HG02798 (cell line): Measurements from ENCODE around the gene AGAP3.

ENCODE experiments used
- ATAC-seq: cut with Tn5 transposase; IDR thresholded peaks from one replicate; pipeline ENCODE4 v1.9.1; 2021; ENCODE audit warnings: mild to moderate bottlenecking; ENCODE audit not compliant: unreplicated experiment, poor library complexity

The AGAP3 gene

DNA sequence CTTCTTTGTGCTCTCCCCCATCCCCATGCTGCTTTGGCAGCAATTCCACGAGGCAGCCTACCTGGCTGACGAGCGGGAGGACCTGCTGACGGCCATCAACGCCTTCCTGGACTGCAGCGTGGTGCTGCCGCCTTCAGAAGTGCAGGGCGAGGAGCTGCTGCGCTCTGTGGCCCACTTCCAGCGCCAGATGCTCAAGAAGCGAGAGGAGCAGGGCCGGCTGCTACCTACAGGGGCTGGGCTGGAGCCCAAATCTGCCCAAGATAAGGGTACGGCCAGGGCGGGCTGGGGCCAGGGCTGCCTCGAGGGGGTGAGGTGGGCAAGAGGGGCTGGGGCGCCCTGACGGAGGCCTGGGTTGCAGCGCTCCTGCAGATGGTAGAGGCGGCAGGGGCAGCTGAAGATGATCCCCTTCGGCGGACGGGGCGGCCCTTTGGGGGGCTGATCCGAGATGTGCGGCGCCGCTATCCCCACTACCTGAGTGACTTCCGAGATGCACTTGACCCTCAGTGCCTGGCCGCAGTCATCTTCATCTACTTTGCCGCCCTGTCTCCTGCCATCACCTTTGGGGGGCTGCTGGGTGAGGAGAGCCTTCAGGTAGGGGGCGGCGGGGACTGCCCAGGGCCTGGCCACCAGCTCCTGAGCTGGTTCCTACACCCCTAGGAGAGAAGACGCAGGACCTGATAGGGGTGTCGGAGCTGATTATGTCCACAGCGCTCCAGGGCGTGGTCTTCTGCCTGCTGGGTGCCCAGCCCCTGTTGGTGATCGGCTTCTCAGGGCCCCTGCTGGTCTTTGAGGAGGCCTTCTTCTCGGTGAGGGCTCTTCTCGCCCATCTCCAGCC lies 15.0 kb upstream of the AGAP3 start:
- ATAC-seq = no peak

DNA sequence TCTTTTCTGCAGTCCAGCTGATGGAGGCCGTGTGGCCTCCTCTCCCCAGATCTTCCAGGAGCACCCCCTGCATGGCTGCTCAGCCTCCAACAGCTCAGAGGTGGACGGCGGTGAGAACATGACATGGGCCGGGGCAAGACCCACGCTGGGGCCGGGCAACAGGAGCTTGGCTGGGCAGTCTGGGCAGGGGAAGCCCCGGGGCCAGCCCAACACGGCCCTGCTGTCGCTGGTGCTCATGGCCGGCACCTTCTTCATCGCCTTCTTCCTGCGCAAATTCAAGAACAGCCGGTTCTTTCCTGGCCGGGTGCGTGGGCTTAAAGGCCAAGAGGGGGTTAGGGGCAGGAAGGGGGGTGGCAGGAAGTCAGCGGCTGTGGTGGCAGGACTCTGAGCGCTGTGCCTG lies 12.3 kb upstream of the AGAP3 start:
- no peak for ATAC-seq

DNA sequence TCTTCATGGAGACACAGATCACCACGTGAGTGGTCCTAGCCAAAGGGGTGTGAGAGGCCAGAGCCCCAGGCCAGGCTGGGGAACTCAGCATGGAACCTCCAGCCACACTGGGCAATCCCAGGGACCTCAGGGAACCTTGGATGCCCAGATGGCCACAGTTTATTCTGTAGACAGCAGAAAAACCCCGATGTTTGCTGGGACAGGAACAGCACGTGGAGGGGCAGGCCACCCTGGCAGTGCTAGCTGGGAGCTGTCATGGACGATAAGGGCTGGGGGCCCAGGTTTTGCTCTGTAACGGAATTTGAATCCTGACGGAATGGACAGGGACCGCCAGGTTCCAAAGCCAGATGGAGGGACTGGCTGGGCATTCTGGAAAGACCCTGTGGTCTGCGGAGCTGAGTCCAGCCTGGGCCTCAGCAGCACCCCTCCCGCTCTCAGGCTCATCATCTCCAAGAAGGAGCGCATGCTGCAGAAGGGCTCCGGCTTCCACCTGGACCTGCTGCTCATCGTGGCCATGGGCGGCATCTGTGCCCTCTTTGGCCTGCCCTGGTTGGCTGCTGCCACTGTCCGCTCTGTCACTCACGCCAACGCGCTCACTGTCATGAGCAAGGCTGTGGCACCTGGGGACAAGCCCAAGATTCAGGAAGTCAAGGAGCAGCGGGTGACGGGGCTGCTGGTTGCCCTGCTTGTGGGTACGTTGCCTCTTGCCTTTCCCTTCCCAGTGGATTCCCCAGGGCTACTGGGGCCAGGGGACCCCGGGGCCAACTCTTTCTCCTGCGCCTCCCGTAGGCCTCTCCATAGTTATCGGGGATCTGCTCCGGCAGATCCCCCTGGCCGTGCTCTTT lies 11.2 kb upstream of the AGAP3 start:
- ATAC-seq = no peak

DNA sequence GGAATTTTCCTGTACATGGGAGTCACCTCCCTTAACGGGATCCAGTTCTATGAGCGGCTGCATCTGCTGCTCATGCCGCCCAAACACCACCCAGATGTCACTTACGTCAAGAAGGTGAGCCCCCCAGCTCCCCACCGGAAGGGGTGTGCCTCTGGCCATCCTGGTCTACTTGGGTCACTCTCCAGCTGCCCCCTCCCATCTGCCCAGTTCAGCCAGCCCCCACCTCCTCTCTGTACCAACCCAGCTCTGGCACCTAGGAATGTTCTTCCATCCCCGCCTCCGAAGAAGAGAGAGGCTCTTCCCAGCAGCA lies 10.7 kb upstream of the AGAP3 start:
- ATAC-seq = no peak

DNA sequence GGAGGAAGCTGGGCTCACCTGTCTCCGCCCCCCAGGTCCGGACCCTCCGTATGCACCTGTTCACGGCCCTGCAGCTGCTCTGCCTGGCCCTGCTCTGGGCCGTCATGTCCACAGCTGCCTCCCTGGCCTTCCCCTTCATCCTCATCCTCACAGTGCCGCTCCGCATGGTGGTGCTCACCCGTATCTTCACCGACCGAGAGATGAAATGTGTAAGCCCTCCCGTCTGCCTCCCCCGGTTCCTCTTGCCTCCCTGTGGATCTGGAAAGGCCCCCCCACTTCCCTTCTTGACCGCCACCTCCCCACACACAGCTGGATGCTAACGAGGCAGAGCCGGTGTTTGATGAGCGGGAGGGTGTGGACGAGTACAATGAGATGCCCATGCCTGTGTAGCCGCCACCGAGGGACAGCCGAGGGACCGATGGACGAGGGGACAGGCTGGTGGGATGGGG lies 10.3 kb upstream of the AGAP3 start:
- no peak for ATAC-seq

DNA sequence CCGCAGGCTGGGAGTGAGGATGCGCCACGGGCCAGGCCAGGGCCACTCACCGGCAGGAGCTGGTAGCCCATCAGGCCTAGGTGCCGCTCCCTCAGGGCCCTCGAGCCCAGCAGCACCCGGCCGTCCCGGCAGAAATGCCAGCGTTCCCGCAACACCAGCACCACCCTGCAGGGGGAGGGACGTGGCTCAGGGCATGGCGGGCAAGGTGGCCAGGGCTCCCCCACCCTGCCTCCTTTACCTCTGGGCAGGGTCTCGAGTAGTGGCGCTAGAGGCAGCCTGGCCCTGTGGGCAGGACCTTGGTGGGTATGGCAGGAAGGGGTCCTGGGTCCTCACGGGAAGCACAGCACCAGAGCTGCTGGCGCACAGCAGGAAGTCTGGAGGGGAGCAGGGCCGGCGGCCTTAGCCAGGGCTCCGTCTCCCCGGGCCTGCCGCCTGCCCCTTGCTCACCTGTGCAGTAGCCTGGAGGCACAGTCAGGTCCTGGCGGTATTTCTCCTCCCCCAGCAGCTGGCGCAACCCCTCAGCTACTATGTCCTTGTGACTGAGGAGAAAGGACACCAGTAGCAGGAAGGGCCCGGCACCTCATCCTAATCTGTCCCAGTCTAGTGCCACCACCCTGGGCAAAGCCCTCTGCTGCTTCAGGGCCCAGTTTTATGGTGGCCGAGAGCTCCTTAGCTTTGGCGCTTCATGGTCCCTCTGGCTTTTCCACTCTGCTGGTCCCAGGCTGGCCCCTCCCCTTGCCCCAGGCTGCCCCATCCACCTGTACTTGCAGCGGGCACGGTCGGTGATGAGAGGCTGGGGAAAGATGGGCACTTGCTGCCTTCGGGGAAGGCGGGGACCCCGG lies 9.2 kb upstream of the AGAP3 start:
- ATAC-seq = no peak

DNA sequence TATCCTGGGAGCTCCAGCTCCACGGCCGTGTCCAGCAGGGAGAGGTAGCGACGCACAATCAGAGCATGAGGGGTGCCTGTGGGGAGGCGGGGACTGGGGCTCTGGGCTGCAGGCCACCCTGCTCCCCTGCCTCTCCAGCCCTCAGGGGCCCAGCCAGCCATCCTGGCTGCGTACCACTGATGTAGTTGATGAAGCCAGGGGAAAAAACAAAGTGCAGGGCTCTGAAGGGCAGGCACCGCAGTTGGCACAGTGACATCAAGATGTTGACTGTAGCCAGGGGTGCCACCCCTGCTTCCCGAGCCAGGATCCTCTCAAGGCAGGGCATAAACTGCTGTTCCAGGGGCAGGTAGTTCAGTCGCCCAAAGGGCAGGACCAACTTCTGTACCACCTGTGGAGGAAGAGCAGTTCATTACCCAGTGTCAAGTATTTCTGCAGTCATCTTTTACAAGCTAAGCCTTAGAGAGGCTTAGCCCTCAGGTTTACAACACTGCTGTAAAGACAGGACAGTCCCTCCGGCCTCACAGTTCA lies 8.5 kb upstream of the AGAP3 start:
- ATAC-seq = no peak

DNA sequence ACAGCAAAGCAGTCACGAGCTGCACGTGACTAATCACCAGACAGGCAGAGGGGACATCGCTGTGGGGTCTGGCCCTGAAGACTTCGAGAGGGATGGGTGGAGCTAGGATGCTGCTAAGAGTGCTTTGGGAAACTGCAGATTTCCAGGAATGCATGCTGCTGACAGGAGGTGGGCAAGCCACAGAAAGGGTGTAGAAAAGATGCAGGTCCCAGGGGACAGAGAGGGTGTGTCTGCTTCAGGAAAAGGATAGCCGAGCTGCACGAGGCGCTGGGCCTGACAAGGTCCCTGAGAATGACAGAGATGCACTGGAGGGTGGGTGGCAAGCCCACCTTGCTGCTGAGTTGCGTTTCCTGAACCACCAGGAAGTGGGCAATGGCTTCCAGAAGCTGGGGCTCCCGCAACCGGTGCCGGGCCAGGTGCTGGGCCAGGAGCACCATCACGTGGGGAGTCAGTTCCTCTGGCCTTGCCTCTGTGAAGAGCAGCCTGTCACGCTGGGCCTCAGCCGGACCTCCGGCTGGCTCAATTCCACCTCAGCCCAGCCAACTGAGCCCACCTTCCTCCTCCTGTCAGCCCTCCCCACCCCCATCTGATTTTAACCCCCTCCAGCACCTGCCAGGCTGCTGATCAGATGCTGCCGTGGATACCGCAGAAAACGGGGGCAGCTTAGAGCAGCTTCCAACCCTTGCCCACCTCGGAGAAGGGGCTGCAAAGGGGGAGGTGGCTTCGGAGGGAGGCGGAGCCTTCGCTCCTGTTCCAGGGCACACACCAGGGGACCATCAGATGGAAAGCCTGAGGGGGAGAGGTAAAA lies 7.8 kb upstream of the AGAP3 start:
- ATAC-seq = no peak

DNA sequence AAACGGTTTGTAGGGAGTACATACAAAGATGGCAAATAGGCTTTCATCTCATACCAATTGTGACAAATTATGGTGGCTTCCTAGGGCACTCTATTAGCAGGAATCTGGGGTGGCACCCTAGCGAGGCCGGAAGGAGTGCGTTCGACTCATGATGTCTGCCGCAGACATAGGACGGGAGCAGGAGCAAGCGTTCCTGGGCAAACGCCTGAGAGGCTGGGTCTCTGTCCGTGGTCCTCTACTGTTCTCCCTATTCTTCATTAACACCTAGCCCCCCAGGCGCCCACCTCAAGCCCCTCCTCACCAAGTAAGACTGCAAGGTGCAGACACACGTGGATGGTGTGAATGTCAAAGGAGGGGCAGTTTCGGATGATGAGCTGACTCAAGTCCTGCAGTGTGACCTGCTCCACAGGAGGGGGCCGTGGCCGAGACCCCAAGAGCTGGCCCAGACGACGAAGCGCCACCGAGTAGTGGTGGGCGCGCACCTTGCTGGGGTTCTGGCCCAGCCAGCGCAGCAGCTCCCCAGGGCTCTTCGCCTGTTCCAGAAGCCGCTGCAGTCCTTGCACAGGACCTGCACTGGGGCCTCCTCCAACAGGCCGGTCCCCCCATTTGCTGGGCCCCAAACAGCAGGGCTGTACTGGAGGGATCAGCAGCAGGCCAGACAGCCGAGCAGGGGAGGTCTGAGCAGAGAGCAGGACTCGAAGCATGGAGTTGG lies 6.9 kb upstream of the AGAP3 start:
- ATAC-seq = no peak

DNA sequence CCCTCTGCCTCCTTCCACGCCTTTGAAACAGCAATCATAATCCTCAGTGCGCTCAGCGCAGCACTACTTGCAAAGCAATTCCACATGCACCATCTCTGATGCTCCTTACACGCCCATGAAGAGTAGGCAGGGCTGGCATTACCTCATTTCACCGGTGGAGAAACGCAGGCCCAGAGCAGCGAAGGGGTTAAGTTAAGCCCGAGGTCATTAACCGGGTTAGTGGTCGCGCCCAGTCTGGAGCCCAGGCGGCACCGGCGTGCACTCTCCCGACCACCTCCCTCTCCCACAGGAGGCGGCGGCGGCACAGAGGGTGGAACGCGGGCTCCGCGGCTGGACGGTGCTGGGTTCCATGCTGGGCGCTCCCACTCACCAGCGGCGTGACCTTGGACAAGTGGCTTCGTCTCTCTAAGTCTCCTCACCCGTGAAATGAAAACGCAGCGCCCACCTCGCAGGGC lies 6.2 kb upstream of the AGAP3 start:
- no peak for ATAC-seq

DNA sequence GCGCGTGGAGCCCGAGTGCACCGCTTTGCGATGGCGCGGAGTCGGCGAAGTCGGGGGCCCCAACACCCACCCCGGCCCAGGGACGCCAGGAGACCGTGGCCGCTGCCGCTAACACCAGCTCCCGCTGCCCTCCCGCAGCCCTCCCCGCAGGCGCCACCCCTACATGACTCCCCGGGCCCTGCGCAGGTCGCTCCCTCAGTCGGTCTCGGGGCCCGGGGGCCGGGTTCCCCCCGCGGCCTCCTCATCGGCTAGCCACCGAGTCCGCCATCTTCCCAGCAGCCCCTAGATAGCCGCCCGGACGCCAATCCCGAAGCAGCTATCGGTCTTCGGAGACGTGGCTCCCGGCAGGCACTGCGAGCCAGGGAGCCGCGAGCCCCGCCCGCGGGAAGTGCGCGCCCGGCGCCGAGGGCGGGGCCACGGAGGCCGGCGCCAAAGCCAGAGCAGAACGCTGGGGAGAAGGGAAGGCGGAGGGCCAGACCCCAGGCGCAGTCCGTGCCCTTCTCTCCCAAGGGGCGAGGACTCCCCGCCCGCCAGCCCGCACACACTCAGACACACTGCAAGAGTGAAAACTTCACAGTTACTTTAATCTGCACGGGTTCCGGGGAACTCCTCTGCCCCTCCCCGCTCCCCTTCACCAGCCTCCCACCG lies 5.6 kb upstream of the AGAP3 start, which contains the start of gene FASTK:
FASTK (minus strand) TSS at position 288 of the 648 bp plus-strand sequence; CDS start at position 245, 43 bp downstream.
- ATAC-seq = peak; percentile 83

DNA sequence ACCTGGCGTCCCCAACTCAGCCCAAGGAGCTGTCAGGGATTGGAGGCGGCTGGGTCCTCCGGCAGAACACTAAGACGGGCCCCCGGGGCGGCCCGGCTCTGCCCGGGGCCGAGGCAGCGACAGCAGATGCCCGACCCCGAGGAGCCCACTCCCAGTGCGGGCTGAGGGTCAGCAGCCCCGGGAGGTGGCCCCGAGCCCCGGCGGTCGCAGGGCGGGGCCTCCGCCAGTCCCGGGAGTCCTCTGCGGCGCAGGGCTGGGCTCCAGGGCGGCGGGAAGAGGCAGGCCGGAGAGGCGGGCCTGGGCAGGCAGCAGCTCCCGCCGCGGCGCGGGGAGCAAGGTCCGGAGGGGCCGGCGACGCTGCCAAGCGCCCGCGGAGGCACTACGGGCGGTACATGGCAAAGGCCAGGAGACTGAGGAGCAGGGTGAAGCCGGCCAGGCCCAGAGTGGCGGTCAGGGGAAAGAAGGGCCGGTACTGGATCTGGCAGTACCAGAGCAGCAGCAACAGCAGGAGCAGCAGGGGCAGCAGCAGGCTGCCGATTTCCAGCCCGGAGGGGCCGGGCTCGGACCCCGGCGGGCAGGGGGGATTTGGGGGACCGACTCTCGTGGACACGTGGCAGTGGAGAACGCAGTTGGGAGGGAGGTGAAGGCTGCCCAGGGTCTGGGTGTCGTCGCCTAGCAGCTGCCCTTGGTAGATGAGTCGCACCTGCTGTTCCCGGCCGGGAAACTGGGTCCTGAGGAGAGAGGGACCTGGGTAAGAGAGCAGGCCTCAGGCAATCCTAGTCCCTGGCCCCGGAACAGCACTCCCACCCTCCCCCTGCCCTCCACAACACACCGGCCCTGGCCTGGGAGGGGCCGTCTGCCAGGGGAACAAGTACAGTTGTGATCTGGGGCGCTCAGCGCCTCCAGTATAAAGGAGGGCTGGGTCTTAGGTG lies 4.8 kb upstream of the AGAP3 start:
- ATAC-seq = no peak

DNA sequence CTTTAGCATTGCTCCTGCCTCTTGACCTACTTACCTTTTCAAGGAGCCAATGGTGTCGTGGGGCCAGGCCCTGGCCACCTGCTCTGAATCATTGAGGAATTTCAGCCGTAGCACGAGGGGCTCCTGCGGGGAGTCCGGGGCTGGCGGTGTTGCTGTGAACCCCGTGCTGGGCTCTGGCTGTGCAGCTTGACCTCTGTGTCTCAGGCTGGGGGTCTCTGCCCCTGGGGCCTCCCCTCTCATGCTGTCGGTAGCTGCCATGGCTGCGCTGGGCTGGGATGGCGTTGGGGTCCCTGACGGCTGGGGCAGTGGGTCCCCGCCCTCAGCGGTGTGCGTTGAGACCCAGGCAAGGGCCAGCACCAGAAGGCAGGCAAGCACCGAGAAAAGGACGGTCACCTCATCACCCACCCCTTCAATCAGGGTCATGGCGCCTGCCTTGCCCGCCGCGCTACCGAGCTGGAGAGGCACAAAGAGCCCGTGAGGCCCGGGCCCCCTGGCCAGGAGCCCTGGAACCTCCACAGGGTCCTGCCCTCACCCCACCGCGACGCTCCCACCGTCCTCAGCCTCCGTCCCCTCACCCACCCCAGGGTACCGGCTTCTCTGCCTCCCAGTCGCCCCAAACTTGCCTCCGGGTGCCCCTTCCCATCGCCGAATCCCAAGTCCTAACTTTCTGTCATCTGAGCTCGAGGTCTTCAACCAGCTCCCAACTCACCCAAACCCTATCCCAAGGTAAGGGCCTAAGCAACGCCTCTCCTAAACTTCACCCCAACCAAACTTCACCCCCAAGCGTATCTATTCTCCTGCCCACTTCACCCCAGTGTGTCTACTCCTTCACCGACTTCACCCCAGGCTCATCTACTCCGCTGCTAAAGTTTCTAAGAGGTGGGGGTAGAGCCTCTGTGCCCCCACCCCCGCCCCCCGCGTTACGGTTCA lies 3.9 kb upstream of the AGAP3 start:
- no peak for ATAC-seq

DNA sequence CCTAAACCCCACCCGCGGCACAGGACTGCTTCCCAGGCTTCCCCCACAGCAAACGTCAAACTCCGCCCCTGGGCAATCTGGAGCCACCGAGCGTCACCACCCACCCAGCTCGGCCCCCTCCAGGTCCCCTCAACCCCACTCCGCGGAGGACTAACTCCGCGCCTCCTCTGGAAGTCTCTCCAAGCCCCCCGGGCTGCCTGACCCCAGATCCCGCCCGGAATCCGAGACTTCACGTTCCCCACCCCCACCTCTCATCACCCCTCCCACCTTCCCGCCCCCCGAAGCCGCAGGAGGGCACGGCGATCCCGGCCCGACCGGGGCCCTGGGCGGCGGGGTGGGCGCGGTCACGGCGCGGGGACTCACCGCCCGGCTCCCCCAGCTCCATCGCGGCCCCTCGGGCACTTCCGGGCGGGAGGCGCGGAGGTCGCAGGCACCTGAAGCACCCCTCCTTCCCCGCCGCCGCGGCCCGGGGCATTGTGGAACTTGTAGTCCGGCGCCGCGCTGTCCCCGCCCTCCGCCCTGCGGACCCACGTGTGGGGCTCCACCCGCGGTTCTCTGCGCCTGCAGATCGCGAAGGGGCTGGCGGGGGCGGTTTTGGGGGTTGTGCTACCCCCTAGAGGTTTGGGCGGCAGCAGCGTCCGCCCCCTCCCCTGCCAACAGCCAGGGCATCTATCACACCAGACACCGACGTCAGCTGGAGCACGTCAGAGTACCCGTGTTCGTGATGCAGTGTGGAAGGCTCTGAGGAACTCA lies 3.0 kb upstream of the AGAP3 start, which contains the start of gene TMUB1:
TMUB1 (minus strand) TSS at position 423 of the 753 bp plus-strand sequence. CDS start 930 bp downstream, outside the sequence.
- ATAC-seq = peak; percentile 64

DNA sequence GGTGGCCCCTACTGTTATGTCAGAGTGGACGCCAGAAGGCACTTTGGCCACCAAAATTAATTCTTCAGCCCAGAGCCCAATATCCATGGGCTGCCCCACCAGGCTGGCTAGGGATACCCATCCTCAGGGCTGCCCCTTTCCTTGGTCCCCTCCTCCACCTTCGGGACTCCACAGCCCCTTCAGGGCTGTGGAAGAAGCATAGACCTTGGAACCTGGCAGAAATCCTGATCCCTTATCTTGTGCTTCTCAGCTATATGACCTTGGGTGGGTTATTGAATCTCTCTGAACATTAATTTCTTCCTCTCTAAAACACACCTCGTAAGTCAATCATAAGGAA lies 2.5 kb upstream of the AGAP3 start:
- ATAC-seq = no peak

DNA sequence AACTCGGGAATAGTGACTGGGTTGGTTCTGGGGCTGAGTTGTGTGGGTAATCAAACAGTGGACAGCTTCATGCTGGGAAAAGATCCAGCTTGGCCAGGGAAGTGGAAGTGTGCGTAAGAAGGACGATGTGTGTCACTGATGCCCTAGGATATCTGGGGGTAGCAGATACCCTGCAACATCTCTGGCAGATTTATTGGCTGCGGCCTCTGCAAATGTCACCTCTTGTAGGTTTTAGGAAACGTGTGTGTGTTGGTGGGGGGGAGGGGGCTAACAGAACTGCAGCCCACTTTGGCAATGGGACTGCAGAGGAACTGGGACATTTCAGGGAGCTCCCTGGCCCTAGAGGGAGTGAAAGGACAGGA lies 965 bp upstream of the AGAP3 start:
- no peak for ATAC-seq
